GM21528 (cell line): ENCODE measurements around the gene GRIN3B.
A peak's percentile ranks its signal among the peaks of the same experiment; 100 is the strongest.

Source experiments
- ATAC-seq: cut with Tn5 transposase; IDR thresholded peaks from one replicate; pipeline ENCODE4 v1.9.1; 2021; ENCODE audit warnings: mild to moderate bottlenecking, moderate library complexity; ENCODE audit not compliant: unreplicated experiment, low FRiP score

Gene GRIN3B

GRCh38 chr19:1038978-1039645 is 38.9 kb downstream of the GRIN3B start:
- ATAC-seq: no peak

DNA sequence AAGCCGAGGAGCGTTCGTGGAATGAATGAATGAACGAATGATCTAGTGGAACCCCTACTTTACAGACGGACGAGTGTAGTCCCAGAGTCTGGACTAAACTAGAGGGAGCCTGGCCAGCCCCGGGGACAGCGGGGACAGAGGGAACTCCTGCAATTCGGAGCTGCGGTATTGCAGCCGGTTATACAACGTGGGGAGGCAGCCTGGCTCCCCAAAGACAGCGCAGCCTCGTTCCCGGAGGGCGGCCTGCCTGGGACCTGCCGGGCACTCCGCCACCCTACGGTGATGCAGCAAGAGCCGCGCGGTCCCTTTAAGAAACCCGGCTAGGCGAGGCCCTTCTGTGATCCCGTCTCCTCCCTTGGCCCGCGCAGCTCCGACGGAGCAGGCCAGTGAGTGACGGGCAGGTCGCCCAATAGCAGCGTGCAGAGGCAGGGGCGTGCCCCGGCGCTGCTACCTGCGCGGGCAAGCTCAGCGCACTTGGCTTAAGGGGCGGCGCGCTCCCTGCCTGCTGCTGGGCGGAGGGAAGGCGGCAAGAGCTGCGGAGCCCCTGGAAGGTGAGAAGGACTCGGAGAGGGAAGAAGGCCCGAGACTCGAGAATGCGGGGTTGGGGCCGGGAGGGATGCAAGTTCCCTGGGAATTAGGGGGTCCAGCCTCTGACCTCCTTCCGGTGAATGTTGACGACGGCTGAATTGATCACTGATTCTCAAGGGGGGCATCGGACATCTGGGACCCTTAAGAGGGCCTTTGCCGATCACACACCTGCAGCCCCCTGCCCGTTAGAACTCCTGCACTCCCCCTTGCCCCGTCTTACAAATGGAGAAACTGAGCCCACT is 39.6 kb downstream of the GRIN3B start, which contains the start of gene ABCA7:
ABCA7 (plus strand) TSS at position 462 of the 830 bp plus-strand sequence. CDS start 1,255 bp downstream, outside the sequence.
- ATAC-seq: peak; percentile 65

GRCh38 chr19:1040476-1041271 is 40.5 kb downstream of the GRIN3B start:
- ATAC-seq: peak; percentile 33

DNA sequence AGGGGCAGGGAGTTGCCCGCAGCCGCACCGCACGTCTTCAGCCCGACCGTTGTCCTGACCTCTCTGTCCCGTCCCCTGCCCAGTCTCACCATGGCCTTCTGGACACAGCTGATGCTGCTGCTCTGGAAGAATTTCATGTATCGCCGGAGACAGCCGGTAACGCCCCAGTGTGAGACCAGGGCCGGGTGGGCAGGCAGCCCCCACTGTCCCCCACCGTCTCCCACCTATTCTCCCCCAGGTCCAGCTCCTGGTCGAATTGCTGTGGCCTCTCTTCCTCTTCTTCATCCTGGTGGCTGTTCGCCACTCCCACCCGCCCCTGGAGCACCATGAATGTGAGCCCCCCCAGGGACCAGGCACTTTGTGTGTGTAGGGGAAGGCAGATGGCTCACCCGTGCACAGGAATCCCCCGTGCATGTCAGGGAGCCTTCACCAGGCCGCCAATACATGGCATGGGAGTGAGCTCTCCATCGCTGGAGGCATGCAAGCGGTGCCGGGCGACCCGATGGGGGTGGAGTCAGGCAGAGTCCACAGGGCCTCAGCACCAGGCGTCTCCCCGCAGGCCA is 41.1 kb downstream of the GRIN3B start:
- ATAC-seq: no peak

GRCh38 chr19:1041835-1042685 is 41.8 kb downstream of the GRIN3B start:
- ATAC-seq: no peak

- ATAC-seq: no peak
These were observed 42.7 kb downstream of the GRIN3B start for GRCh38 chr19:1042689-1043511.

- no peak for ATAC-seq
These were observed 45.0 kb downstream of the GRIN3B start for GRCh38 chr19:1045247-1045603.

DNA sequence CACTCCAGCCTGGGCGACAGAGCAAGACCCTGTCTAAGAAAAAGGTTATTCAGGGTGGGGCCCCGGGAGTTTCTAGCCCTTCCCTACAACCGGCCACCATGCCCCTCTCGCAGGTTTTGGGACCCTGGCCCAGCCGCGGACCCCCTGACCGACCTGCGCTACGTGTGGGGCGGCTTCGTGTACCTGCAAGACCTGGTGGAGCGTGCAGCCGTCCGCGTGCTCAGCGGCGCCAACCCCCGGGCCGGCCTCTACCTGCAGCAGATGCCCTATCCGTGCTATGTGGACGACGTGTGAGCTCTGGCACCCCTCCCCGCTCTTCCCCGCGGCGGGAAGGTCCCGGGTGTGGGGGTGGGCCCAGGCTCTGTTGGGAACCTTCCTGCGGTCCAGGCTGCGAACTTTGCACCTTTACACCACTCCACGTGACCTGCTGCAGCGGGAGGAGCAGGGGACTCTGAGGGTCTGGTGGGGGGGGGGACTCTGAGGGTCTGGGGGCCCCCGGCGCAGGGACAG is 46.0 kb downstream of the GRIN3B start:
- no peak for ATAC-seq

DNA sequence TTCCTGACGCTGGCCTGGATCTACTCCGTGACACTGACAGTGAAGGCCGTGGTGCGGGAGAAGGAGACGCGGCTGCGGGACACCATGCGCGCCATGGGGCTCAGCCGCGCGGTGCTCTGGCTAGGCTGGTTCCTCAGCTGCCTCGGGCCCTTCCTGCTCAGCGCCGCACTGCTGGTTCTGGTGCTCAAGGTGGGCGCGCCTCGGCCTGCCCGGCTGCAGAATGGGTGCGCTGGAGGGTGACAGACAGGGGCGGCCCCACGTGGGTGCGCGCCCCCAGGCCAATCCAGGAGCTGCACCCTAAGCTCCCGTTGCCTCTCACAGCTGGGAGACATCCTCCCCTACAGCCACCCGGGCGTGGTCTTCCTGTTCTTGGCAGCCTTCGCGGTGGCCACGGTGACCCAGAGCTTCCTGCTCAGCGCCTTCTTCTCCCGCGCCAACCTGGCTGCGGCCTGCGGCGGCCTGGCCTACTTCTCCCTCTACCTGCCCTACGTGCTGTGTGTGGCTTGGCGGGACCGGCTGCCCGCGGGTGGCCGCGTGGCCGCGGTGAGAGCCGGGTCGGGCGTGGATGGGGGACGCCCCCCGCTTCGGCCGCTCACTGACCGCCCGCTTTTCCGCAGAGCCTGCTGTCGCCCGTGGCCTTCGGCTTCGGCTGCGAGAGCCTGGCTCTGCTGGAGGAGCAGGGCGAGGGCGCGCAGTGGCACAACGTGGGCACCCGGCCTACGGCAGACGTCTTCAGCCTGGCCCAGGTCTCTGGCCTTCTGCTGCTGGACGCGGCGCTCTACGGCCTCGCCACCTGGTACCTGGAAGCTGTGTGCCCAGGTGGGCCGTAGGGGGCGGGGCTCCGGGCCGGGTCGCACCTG is 46.8 kb downstream of the GRIN3B start:
- ATAC-seq: no peak

GRCh38 chr19:1047696-1048147 is 47.5 kb downstream of the GRIN3B start:
- no peak for ATAC-seq

DNA sequence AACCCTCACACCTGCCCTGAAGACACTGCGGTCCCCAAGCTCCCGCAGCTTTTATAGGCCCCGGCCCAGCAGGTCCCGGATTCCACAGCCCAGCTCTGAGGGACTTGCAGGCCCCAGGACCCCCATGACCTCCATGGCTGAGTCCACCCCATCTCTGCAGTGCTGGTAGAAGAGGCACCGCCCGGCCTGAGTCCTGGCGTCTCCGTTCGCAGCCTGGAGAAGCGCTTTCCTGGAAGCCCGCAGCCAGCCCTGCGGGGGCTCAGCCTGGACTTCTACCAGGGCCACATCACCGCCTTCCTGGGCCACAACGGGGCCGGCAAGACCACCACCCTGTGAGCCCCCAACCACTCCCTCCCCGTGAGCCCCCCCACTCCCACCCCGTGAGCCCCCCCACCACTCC is 48.9 kb downstream of the GRIN3B start:
- no peak for ATAC-seq

- no peak for ATAC-seq
These were observed 49.6 kb downstream of the GRIN3B start for GRCh38 chr19:1049800-1050199.

DNA sequence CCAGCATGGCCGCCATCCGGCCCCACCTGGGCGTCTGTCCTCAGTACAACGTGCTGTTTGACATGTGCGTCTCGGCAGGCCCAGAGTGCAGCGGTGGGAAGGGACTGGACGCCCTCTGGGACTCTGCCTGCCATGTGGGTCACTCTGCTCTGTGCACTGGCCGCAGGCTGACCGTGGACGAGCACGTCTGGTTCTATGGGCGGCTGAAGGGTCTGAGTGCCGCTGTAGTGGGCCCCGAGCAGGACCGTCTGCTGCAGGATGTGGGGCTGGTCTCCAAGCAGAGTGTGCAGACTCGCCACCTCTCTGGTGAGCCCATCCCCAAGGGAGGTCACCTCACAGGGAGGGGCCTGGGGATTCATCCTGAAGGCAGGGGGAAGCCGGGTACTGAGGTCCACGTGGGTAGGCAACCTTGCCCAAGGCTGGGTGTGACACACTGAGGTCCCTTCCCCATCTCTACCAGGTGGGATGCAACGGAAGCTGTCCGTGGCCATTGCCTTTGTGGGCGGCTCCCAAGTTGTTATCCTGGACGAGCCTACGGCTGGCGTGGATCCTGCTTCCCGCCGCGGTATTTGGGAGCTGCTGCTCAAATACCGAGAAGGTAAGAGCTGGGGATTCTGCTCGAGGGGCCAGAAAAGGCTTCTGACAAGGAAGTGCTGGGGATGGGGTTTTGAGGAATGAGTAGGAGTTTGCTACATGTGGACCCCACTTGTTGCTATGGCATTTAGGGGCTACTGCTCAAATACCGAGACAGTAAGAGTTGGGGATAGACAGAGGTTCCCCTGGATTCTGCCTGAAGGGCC is 51.0 kb downstream of the GRIN3B start:
- no peak for ATAC-seq

DNA sequence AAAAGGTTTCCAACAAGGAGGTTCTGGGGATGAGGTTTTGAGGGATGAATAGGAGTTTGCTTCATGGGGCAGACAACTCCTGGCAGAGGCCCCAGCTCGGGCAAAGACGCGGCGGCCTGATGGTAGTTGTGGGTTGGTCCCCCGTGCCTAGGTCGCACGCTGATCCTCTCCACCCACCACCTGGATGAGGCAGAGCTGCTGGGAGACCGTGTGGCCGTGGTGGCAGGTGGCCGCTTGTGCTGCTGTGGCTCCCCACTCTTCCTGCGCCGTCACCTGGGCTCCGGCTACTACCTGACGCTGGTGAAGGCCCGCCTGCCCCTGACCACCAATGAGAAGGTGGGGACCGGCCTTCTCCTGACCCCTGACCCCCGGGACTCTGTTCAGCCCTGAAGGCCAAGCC is 51.6 kb downstream of the GRIN3B start:
- ATAC-seq: no peak

DNA sequence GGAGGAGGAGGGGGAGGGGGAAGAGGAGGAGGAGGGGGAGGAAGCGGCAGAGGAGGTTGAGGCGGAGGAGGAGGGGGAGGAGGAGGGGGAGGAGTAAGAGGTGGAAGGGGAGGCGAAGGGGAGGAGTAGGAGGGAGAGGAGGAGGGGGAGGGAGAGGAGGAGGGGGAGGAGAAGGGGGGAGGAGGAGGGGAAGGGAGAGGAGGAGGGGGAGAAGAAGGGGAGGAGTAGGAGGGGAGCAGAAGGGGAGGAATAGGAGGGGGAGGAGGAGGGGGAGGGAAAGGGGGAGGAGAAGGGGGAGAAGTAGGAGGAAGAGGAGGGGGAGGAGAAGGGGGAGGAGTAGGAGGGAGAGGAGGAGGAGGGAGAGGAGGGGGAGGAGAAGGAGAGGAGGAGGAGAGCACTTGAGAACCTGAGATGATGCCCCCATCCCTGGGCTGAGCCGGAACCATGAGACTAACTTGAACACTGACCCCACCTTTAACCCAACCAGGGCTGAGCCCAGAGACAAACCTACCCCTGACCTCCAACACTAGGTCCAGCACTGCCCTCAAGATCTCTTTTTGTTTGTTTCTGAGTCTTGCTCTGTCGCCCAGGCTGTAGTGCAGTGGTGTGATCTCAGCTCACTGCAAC is 52.2 kb downstream of the GRIN3B start:
- no peak for ATAC-seq
